Measurements from ENCODE around the gene VTA1. TPM values are rescaled to one million over a fixed set of nuclear protein-coding genes. Genes with fewer than 3 reads are reported as not detected.
"Not testable (repeated sequence)": the region's sequence is repeated elsewhere in the genome, so short reads cannot be mapped to it uniquely, and the experiment has no call there.

VTA1 gene
- 10 to 100 TPM; 17.3 to 43.0 (median 23.4) TPM for total RNA-seq
- long read RNA-seq, full-length matches to known transcripts, result 4 of 4 reads
- long read RNA-seq, partial matches to known transcripts, result 0 of 4 reads
- long read RNA-seq, other reads (novel, unspliced or antisense), result 0 of 4 reads

DNA sequence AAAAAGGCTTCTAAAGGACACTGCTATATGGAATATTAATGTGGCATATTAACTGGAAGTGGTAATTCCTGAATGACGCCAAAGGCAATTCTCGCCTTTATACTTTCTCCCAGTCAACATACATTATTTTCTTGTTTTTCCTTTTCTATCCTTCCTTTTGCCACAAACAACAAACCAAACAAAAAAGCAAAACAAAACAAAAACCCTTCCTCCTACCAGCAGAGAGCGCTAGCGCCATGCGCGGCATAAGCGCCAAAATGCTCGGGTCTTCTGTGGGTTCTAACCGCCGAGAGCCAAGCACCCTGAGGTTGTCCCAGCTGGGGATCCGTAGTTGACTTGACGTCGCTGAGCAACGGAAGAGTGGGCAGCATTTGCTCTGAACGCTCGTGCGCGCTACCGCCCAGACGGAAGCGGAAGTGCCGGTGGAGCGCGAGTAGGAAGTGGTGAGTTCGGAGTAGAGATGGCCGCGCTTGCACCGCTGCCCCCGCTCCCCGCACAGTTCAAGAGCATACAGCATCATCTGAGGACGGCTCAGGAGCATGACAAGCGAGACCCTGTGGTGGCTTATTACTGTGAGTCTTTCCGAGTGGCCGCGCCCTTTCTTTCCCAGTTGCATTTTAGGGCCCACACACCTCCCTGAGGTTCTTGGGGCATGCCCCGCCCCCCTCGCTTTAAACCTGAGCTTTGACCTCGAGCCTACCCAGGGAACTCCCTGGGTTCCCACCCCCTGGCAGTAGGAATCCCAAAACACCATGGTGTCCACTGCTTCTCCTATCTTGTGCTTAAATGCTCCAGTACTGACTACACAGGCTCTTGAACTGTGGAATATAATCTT lies at the start of gene VTA1, which contains the start of gene NMBR:
TSS of gene VTA1 (plus strand) at position 436 of the 835 bp plus-strand sequence. CDS start at position 461, 25 bp downstream.
TSS of gene NMBR (minus strand) at position 295 of the 835 bp plus-strand sequence. CDS start 58,464 bp downstream, outside the sequence.
- intact Hi-C loops (cut with DNase I), result no loop called here
- DNase-seq (peak; percentile 96 to 99 (median 98)), ATAC-seq (peak; percentile 99)
- no peaks in the 10 kb centered on the region for H3K27me3 ChIP-seq
- peak; percentile 27 for TF ChIP-seq POLR2A (IDR thresholded peaks at IDR 0.05)
- TF ChIP-seq, protein P1, sequence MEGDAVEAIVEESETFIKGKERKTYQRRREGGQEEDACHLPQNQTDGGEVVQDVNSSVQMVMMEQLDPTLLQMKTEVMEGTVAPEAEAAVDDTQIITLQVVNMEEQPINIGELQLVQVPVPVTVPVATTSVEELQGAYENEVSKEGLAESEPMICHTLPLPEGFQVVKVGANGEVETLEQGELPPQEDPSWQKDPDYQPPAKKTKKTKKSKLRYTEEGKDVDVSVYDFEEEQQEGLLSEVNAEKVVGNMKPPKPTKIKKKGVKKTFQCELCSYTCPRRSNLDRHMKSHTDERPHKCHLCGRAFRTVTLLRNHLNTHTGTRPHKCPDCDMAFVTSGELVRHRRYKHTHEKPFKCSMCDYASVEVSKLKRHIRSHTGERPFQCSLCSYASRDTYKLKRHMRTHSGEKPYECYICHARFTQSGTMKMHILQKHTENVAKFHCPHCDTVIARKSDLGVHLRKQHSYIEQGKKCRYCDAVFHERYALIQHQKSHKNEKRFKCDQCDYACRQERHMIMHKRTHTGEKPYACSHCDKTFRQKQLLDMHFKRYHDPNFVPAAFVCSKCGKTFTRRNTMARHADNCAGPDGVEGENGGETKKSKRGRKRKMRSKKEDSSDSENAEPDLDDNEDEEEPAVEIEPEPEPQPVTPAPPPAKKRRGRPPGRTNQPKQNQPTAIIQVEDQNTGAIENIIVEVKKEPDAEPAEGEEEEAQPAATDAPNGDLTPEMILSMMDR (IDR thresholded peaks at IDR 0.05), result peak; percentile 92 to 96 (median 92)
- peaks cover 0 to 9% (median 0%) of the 10 kb centered on the region in 4 donors for H3K4me1 ChIP-seq
- peak within 1 kb of the TSS; percentile 71 to 91 (median 78) for H3K4me3 ChIP-seq
- no peaks in the 10 kb centered on the region for H3K36me3 ChIP-seq
- WGBS (ENCODE audit: insufficient coverage, low coverage, low lambda C conversion rate, missing lambda C conversion rate), result 0% methylated on average over 14 of the region's 38 CpGs
- H3K27ac ChIP-seq, result peak within 1 kb of the TSS; percentile 41 to 54 (median 41)
- no peaks in the 10 kb centered on the region for H3K9me3 ChIP-seq

- H3K9me3 ChIP-seq; intact Hi-C loops (cut with DNase I); H3K36me3 ChIP-seq; H3K4me1 ChIP-seq; DNase-seq; ATAC-seq; H3K4me3 ChIP-seq; H3K27ac ChIP-seq; H3K27me3 ChIP-seq: not testable (repeated sequence)
- 90% methylated on average over 5 of the region's 5 CpGs for WGBS (ENCODE audit: insufficient coverage, low coverage, low lambda C conversion rate, missing lambda C conversion rate)
These were observed 42.2 kb upstream of the VTA1 start for GRCh38 chr6:142104820-142105219.

DNA sequence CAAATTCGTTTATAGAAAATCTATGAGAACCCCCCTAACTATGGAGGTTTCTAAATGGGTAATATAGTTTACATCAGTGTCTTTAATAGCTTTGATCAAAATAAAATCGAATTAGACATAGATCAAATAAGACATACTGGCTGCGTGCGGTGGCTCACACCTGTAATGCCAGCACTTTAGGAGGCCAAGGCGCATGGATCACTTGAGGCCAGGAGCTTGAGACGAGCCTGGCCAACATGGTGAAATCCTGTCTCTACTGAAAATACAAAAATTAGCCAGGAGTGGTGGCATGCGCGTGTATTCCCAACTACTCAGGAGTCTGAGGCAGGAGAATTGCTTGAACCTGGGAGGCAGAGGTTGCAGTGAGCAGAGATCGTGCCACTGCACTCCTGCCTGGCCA lies 36.2 kb upstream of the VTA1 start:
- 82% methylated on average over 9 of the region's 9 CpGs for WGBS (ENCODE audit: insufficient coverage, low coverage, low lambda C conversion rate, missing lambda C conversion rate)
- H3K36me3 ChIP-seq; H3K4me3 ChIP-seq; intact Hi-C loops (cut with DNase I); H3K27me3 ChIP-seq; DNase-seq; H3K9me3 ChIP-seq; H3K4me1 ChIP-seq; ATAC-seq; H3K27ac ChIP-seq: not testable (repeated sequence)

DNA sequence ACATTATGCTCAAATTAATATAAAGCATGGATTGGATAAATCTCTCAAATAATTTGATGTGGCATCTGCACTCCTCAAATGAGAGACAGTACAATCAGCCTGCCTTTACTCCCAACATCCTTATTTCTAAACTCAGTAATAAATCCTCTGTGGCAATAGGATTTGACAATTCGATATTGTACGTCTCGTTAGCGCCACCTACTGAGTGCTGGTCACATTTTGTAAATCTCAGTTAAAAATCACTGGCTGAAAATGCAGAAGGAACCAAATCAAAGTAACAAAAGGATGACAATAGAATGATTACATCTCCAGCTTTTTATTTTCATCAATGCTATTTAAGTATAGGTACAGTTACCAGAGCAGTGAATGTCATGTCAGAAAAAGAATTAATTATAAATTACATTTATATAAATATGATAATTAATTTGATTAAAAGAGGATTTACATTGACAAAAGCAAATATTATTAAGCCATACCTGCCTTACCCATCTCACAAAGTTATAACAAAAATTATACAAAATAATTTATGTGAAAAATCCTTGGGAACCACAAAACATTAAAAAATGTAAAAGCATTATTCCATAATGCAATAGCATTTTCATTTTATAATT lies 34.5 kb upstream of the VTA1 start:
- TF ChIP-seq, protein P1 (IDR thresholded peaks at IDR 0.05), result peak; percentile 74 to 81 (median 80)
- TF ChIP-seq POLR2A (IDR thresholded peaks at IDR 0.05), result no peak
- ATAC-seq, result peak; percentile 70 to 84 (median 76)
- no peak overlapping the region for H3K4me3 ChIP-seq
- intact Hi-C loops (cut with DNase I), result no loop called here
- H3K27ac ChIP-seq, result no peak overlapping the region
- no peaks in the 10 kb centered on the region for H3K4me1 ChIP-seq
- H3K9me3 ChIP-seq, result no peaks in the 10 kb centered on the region
- no peaks in the 10 kb centered on the region for H3K36me3 ChIP-seq
- no peaks in the 10 kb centered on the region for H3K27me3 ChIP-seq
- DNase-seq, result peak; percentile 57 to 75 (median 68)
- 0% methylated on average over 4 of the region's 4 CpGs for WGBS (ENCODE audit: insufficient coverage, low coverage, low lambda C conversion rate, missing lambda C conversion rate)

DNA sequence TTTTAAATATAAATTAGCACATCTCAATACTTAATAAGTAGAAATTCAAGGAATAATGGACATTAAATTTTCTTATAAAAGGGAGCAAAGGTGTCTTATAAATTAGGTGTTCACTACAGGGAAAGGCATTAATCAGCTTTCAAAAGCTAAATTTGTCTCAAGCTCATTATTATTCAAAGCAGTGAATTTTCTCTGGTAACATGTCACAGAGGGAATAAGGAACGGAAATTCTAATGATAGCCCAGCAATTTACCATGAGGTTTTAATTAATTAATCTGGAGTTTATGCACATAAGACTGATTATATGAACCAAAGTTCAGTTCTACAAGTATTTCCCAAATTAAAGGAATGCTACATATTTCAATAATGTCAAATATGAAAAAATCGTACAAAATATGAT lies 29.7 kb upstream of the VTA1 start:
- intact Hi-C loops (cut with DNase I), result no loop called here
- no peaks in the 10 kb centered on the region for H3K36me3 ChIP-seq
- H3K27me3 ChIP-seq, result no peaks in the 10 kb centered on the region
- DNase-seq (no peak), ATAC-seq (no peak)
- H3K9me3 ChIP-seq, result no peaks in the 10 kb centered on the region
- WGBS (ENCODE audit: insufficient coverage, low coverage, low lambda C conversion rate, missing lambda C conversion rate), result 60% methylated on average over 2 of the region's 2 CpGs
- H3K4me3 ChIP-seq, result no peak overlapping the region
- TF ChIP-seq, protein P1 (IDR thresholded peaks at IDR 0.05), result no peak
- no peak for TF ChIP-seq POLR2A (IDR thresholded peaks at IDR 0.05)
- no peak overlapping the region for H3K27ac ChIP-seq
- no peaks in the 10 kb centered on the region for H3K4me1 ChIP-seq
